IPS DF 6.9 (cell line): ENCODE data around the gene GPR155.

Experiments
- DNase-seq: peaks from one replicate; pipeline ENCODE4 v3.0.0-alpha.2; 2013; ENCODE audit warnings: low read depth, low spot score
- H3K27ac ChIP-seq: one replicate; pipeline ENCODE4 v1.5.1; 2013; ENCODE audit warnings: low read length, control low read depth
- H3K27me3 ChIP-seq: 2 replicates; pipeline ENCODE4 v1.6.1; 2013; ENCODE audit warnings: mild to moderate bottlenecking, low read length; ENCODE audit not compliant: control insufficient read depth, insufficient read depth
- H3K36me3 ChIP-seq: 2 replicates; pipeline ENCODE4 v1.6.1; 2013; ENCODE audit warnings: low read length; ENCODE audit not compliant: control insufficient read depth, insufficient read depth
- H3K4me1 ChIP-seq: 2 replicates; pipeline ENCODE4 v1.6.1; 2013; ENCODE audit warnings: low read length; ENCODE audit not compliant: control insufficient read depth, insufficient read depth
- H3K4me3 ChIP-seq: 2 replicates; pipeline ENCODE4 v1.5.1; 2013; ENCODE audit warnings: mild to moderate bottlenecking, low read length
- H3K9me3 ChIP-seq: 2 replicates; pipeline ENCODE4 v1.6.1; 2013; ENCODE audit warnings: low read length, inconsistent platforms; ENCODE audit not compliant: control insufficient read depth, insufficient read depth
- WGBS: extraction: QIAGEN DNeasy Blood & Tissue Kit; methylation state at CpG from one replicate; pipeline ENCODE4 v1.1.7; 2013; ENCODE audit warnings: mixed read lengths, missing lambda C conversion rate; ENCODE audit not compliant: insufficient read length, insufficient coverage; 5-methylcytosine and 5-hydroxymethylcytosine counted together

GPR155 gene

GRCh38 chr2:174516501-174517378 lies 29.9 kb upstream of the GPR155 start:
- Histone ChIP-seq H3K9me3 (no peaks in the 10 kb centered on the region), H3K36me3 (no peaks in the 10 kb centered on the region), H3K4me3 (no peak overlapping the region), H3K27me3 (no peaks in the 10 kb centered on the region), H3K27ac (no peak overlapping the region), H3K4me1 (no peaks in the 10 kb centered on the region)
- no peak for DNase-seq
- no CpG with 5 or more reads among the region's 5 CpGs for WGBS

- H3K4me1 ChIP-seq = no peaks in the 10 kb centered on the region
- H3K9me3 ChIP-seq = peaks cover 3% of the 10 kb centered on the region
- WGBS = no CpG with 5 or more reads among the region's 3 CpGs
- no peak overlapping the region for H3K4me3 ChIP-seq
- no peaks in the 10 kb centered on the region for H3K27me3 ChIP-seq
- H3K27ac ChIP-seq = no peak overlapping the region
- no peak for DNase-seq
- H3K36me3 ChIP-seq = no peaks in the 10 kb centered on the region
Observed at GRCh38 chr2:174512345-174512744, 25.5 kb upstream of the GPR155 start.

- DNase-seq = no peak
- Histone ChIP-seq H3K9me3 (peaks cover 3% of the 10 kb centered on the region), H3K36me3 (no peaks in the 10 kb centered on the region), H3K4me3 (no peak overlapping the region), H3K27me3 (no peaks in the 10 kb centered on the region), H3K27ac (no peak overlapping the region), H3K4me1 (no peaks in the 10 kb centered on the region)
- no CpG with 5 or more reads among the region's 5 CpGs for WGBS
Observed at GRCh38 chr2:174511580-174512260, 24.9 kb upstream of the GPR155 start.

- Histone ChIP-seq H3K9me3 (peaks cover 3% of the 10 kb centered on the region), H3K27me3 (no peaks in the 10 kb centered on the region)
Observed at GRCh38 chr2:174510583-174511189, 23.9 kb upstream of the GPR155 start.

GRCh38 chr2:174503161-174503809 lies 16.5 kb upstream of the GPR155 start:
- Histone ChIP-seq H3K4me1 (no peaks in the 10 kb centered on the region; the same call in 1 of the 2 replicates), H3K9me3 (no peaks in the 10 kb centered on the region; the same call in 1 of the 2 replicates), H3K36me3 (no peaks in the 10 kb centered on the region), H3K27me3 (no peaks in the 10 kb centered on the region), H3K4me3 (no peak overlapping the region), H3K27ac (no peak overlapping the region)
- DNase-seq = no peak
- WGBS = no CpG with 5 or more reads among the region's 3 CpGs

More at GRCh38 chr2:174510583-174511189, 23.9 kb upstream of the GPR155 start:
- Histone ChIP-seq H3K4me3 (no peak overlapping the region), H3K27ac (no peak overlapping the region), H3K36me3 (no peaks in the 10 kb centered on the region), H3K4me1 (no peaks in the 10 kb centered on the region)
- WGBS = no CpG with 5 or more reads among the region's 2 CpGs
- no peak for DNase-seq

- H3K4me1 ChIP-seq = no peaks in the 10 kb centered on the region; the same call in none of the 2 replicates
- no peaks in the 10 kb centered on the region for H3K36me3 ChIP-seq
- H3K27ac ChIP-seq = no peak overlapping the region
- no peaks in the 10 kb centered on the region for H3K27me3 ChIP-seq
- no peaks in the 10 kb centered on the region; the same call in 1 of the 2 replicates for H3K9me3 ChIP-seq
- H3K4me3 ChIP-seq = no peak overlapping the region
- no CpG with 5 or more reads among the region's 5 CpGs for WGBS
- DNase-seq = no peak
Observed at GRCh38 chr2:174499371-174499770, 12.5 kb upstream of the GPR155 start.

- Histone ChIP-seq H3K27me3 (no peaks in the 10 kb centered on the region), H3K4me1 (no peaks in the 10 kb centered on the region; the same call in 1 of the 2 replicates), H3K9me3 (no peaks in the 10 kb centered on the region), H3K36me3 (no peaks in the 10 kb centered on the region), H3K27ac (no peak overlapping the region), H3K4me3 (no peak overlapping the region)
- WGBS = no CpG with 5 or more reads among the region's 5 CpGs
- DNase-seq = no peak
Observed at GRCh38 chr2:174495365-174496012, 8.7 kb upstream of the GPR155 start.

- H3K27ac ChIP-seq = no peak overlapping the region
- H3K27me3 ChIP-seq = no peaks in the 10 kb centered on the region
- H3K4me1 ChIP-seq = no peaks in the 10 kb centered on the region; the same call in 1 of the 2 replicates
- H3K36me3 ChIP-seq = no peaks in the 10 kb centered on the region
- no CpG with 5 or more reads among the region's 11 CpGs for WGBS
- no peak overlapping the region for H3K4me3 ChIP-seq
- DNase-seq = no peak
- H3K9me3 ChIP-seq = no peaks in the 10 kb centered on the region
Observed at GRCh38 chr2:174493549-174494331, 6.9 kb upstream of the GPR155 start.

GRCh38 chr2:174492963-174493431 lies 6.2 kb upstream of the GPR155 start:
- WGBS = no CpG with 5 or more reads among the region's 7 CpGs
- no peak overlapping the region for H3K27ac ChIP-seq
- H3K4me1 ChIP-seq = no peaks in the 10 kb centered on the region; the same call in 1 of the 2 replicates
- DNase-seq = no peak
- H3K4me3 ChIP-seq = no peak overlapping the region
- H3K27me3 ChIP-seq = no peaks in the 10 kb centered on the region
- H3K9me3 ChIP-seq = no peaks in the 10 kb centered on the region
- no peaks in the 10 kb centered on the region for H3K36me3 ChIP-seq
